ENCODE data around the gene VPS13C.

GRCh38 chr15:62075595-62076277, 15.5 kb upstream of the VPS13C start:
- TF ChIP-seq, protein P1, sequence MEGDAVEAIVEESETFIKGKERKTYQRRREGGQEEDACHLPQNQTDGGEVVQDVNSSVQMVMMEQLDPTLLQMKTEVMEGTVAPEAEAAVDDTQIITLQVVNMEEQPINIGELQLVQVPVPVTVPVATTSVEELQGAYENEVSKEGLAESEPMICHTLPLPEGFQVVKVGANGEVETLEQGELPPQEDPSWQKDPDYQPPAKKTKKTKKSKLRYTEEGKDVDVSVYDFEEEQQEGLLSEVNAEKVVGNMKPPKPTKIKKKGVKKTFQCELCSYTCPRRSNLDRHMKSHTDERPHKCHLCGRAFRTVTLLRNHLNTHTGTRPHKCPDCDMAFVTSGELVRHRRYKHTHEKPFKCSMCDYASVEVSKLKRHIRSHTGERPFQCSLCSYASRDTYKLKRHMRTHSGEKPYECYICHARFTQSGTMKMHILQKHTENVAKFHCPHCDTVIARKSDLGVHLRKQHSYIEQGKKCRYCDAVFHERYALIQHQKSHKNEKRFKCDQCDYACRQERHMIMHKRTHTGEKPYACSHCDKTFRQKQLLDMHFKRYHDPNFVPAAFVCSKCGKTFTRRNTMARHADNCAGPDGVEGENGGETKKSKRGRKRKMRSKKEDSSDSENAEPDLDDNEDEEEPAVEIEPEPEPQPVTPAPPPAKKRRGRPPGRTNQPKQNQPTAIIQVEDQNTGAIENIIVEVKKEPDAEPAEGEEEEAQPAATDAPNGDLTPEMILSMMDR (IDR thresholded peaks at IDR 0.05) = no peak
- TF ChIP-seq TCF7L2 (IDR thresholded peaks at IDR 0.05; ENCODE audit: low read depth, low read length) (no peak), POLR2AphosphoS5 (IDR thresholded peaks at IDR 0.05; ENCODE audit: low read depth, low read length) (no peak), SIN3A (IDR thresholded peaks at IDR 0.05; ENCODE audit: borderline replicate concordance, insufficient read depth, low read depth, low read length) (no peak)
- TF ChIP-seq, protein P2, sequence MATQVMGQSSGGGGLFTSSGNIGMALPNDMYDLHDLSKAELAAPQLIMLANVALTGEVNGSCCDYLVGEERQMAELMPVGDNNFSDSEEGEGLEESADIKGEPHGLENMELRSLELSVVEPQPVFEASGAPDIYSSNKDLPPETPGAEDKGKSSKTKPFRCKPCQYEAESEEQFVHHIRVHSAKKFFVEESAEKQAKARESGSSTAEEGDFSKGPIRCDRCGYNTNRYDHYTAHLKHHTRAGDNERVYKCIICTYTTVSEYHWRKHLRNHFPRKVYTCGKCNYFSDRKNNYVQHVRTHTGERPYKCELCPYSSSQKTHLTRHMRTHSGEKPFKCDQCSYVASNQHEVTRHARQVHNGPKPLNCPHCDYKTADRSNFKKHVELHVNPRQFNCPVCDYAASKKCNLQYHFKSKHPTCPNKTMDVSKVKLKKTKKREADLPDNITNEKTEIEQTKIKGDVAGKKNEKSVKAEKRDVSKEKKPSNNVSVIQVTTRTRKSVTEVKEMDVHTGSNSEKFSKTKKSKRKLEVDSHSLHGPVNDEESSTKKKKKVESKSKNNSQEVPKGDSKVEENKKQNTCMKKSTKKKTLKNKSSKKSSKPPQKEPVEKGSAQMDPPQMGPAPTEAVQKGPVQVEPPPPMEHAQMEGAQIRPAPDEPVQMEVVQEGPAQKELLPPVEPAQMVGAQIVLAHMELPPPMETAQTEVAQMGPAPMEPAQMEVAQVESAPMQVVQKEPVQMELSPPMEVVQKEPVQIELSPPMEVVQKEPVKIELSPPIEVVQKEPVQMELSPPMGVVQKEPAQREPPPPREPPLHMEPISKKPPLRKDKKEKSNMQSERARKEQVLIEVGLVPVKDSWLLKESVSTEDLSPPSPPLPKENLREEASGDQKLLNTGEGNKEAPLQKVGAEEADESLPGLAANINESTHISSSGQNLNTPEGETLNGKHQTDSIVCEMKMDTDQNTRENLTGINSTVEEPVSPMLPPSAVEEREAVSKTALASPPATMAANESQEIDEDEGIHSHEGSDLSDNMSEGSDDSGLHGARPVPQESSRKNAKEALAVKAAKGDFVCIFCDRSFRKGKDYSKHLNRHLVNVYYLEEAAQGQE (IDR thresholded peaks at IDR 0.05; ENCODE audit: insufficient read depth in 1 of 2, low read depth in 2 of 2, low read length in 1 of 2) = no peak
